ENCODE results near the gene ATP8B4.
"Not testable (repeated sequence)": the region's sequence is repeated elsewhere in the genome, so short reads cannot be mapped to it uniquely, and the experiment has no call there.

Gene ATP8B4, protein sequence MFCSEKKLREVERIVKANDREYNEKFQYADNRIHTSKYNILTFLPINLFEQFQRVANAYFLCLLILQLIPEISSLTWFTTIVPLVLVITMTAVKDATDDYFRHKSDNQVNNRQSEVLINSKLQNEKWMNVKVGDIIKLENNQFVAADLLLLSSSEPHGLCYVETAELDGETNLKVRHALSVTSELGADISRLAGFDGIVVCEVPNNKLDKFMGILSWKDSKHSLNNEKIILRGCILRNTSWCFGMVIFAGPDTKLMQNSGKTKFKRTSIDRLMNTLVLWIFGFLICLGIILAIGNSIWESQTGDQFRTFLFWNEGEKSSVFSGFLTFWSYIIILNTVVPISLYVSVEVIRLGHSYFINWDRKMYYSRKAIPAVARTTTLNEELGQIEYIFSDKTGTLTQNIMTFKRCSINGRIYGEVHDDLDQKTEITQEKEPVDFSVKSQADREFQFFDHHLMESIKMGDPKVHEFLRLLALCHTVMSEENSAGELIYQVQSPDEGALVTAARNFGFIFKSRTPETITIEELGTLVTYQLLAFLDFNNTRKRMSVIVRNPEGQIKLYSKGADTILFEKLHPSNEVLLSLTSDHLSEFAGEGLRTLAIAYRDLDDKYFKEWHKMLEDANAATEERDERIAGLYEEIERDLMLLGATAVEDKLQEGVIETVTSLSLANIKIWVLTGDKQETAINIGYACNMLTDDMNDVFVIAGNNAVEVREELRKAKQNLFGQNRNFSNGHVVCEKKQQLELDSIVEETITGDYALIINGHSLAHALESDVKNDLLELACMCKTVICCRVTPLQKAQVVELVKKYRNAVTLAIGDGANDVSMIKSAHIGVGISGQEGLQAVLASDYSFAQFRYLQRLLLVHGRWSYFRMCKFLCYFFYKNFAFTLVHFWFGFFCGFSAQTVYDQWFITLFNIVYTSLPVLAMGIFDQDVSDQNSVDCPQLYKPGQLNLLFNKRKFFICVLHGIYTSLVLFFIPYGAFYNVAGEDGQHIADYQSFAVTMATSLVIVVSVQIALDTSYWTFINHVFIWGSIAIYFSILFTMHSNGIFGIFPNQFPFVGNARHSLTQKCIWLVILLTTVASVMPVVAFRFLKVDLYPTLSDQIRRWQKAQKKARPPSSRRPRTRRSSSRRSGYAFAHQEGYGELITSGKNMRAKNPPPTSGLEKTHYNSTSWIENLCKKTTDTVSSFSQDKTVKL

DNA sequence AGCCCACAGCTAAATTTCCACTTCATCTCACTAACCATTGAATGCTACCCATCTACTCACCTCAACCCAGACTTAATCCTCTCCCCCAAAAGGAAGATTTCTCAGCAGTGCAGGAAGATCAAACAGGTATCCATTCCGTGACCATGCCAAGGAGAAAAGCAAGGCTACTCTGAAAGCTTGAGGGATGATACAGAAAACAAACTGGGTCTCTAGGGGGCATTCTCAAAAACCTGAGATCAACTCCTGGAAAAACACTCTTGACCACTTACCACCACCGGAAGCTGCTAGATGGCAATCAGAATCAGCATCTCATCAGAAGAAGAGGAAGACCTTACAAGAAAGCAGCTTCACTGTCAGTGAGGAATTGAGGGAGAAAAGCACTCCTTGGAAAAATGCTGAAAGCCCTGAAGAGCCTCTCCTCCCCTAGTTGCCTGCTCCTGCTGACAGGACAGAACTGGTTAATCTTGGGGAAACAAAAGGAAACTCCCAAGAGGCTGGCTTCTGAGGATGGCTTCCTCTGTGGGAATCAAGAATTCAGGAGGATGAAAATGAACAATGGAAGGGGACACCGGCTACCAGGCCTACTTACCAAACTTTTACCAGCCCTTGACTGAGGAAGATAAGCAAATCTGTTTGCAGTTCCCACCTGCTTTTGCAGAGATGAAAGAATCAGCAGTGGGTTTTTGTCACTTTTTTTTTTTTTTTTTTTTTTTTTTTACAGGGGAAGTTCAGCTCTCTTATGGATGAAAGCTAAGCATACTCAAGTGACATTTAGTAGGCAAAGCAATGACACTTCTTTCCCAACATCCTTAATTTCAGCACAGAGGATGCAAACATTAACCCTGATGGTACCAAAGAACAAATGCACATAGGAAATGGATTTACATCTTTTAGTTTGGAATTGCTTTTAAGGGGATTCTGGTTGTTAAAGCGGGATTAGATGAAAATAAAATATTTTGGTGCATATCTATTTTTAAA is at the start of gene ATP8B4:
TSS of gene ATP8B4 (minus strand) at position 171 of the 978 bp plus-strand sequence. CDS start 12,267 bp downstream, outside the sequence.
- no peak within 1 kb of the TSS for H3K9ac ChIP-seq (ENCODE audit: low read length)
- H3K9me3 ChIP-seq (ENCODE audit: control insufficient read depth, low read length), result no peaks in the 10 kb centered on the region
- no peak within 1 kb of the TSS for H3K4me3 ChIP-seq (ENCODE audit: low read length)

DNA sequence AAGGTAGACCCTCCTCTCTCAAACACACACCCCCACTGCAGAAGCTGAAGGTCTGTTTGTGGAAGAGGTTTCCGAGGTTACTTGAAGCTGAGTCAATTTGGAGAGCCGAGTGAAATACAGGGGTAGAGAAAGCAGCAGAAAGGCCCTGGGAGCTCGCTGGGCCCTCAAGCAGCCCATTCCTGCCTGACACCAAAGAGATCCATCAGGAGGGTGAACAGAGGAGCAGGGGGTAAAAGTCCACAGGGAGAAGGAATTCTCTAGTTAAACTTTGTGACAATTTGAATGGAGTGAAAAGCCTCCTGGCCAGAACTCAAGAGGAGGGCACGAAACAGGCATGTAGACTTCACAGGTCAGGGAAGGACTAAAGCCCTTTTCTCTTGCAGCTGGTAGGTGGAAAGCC is 49.3 kb upstream of the ATP8B4 start:
- no peak overlapping the region for H3K4me3 ChIP-seq (ENCODE audit: low read length)
- H3K4me1 ChIP-seq (ENCODE audit: control insufficient read depth, insufficient read depth, low read length), result no peaks in the 10 kb centered on the region

More for the DNA sequence above, at the start of gene ATP8B4:
- Histone ChIP-seq H3K4me1 (ENCODE audit: control insufficient read depth, insufficient read depth, low read length) (no peaks in the 10 kb centered on the region), H3K36me3 (ENCODE audit: control insufficient read depth, insufficient read depth, low read length) (no peaks in the 10 kb centered on the region), H3K27me3 (ENCODE audit: control insufficient read depth, insufficient read depth, low read length) (no peaks in the 10 kb centered on the region)

DNA sequence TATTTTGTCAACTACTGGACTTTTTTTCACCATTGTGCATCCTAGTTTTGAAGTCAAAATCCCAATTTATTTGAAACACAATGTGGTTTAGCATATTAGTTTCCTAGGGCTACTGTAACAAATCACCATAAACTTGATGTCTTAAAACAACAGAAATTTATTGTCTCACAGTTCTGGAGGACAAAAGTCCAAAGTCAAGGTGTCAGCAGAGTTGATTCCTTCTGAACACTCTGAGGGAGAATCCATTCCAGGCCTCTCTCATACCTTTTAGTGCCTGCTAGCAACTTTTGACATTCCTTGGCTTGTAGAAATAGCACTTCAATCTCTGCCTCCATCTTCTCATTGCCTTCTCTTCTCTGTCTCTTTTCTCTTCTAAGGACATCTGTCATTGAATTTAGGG is 48.1 kb upstream of the ATP8B4 start:
- H3K36me3 ChIP-seq (ENCODE audit: control insufficient read depth, insufficient read depth, low read length), result no peaks in the 10 kb centered on the region
- no peak overlapping the region for H3K9ac ChIP-seq (ENCODE audit: low read length)
- H3K4me3 ChIP-seq (ENCODE audit: low read length), result no peak overlapping the region
- no peaks in the 10 kb centered on the region for H3K27me3 ChIP-seq (ENCODE audit: control insufficient read depth, insufficient read depth, low read length)
- H3K4me1 ChIP-seq (ENCODE audit: control insufficient read depth, insufficient read depth, low read length), result no peaks in the 10 kb centered on the region
- no peaks in the 10 kb centered on the region for H3K9me3 ChIP-seq (ENCODE audit: control insufficient read depth, low read length)

More for the DNA sequence above, 49.3 kb upstream of the ATP8B4 start:
- Histone ChIP-seq H3K9me3 (ENCODE audit: control insufficient read depth, low read length) (no peaks in the 10 kb centered on the region), H3K27me3 (ENCODE audit: control insufficient read depth, insufficient read depth, low read length) (no peaks in the 10 kb centered on the region), H3K36me3 (ENCODE audit: control insufficient read depth, insufficient read depth, low read length) (no peaks in the 10 kb centered on the region), H3K9ac (ENCODE audit: low read length) (no peak overlapping the region)

DNA sequence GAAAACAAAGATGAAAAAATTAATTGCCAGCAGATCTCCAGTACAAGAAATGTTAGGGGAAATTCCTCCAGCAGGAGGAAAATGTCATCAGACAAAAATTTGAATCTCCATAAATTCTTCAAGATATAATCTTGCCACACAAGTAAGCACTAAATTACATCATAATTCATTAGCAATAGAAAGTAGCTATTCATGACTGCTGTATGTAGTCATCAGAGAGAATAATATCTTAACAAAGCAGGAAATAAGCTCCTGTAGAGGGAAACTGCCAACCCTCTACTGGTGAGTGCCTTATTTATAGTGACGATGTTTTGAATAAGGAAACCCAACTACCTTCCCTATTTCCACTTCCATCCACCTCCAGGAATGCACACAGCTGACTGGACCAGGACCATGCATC is 47.2 kb upstream of the ATP8B4 start:
- Histone ChIP-seq H3K4me1 (ENCODE audit: control insufficient read depth, insufficient read depth, low read length) (no peaks in the 10 kb centered on the region), H3K9ac (ENCODE audit: low read length) (no peak overlapping the region), H3K9me3 (ENCODE audit: control insufficient read depth, low read length) (no peaks in the 10 kb centered on the region), H3K4me3 (ENCODE audit: low read length) (no peak overlapping the region), H3K36me3 (ENCODE audit: control insufficient read depth, insufficient read depth, low read length) (no peaks in the 10 kb centered on the region), H3K27me3 (ENCODE audit: control insufficient read depth, insufficient read depth, low read length) (no peaks in the 10 kb centered on the region)

DNA sequence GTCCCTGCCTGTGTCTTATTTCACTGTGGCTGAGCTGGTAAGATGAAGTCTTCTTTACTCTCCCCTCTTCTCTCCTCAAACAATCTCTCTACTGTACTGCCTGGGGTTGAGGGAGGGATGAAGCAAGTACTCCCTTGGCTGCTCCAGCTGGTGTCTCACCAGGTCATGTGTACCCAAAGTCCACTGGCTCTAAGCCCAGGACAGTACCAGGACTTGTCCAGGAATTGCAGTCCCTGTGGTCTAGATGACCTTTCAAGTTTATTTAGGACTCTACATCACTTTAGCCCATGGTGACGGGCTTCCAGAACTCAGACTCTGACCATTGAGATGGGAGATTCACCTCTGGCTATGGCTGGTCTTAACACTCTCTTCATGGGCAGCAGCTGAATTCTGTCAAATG is 45.4 kb upstream of the ATP8B4 start:
- no peaks in the 10 kb centered on the region for H3K27me3 ChIP-seq (ENCODE audit: control insufficient read depth, insufficient read depth, low read length)
- no peak overlapping the region for H3K4me3 ChIP-seq (ENCODE audit: low read length)
- no peaks in the 10 kb centered on the region for H3K4me1 ChIP-seq (ENCODE audit: control insufficient read depth, insufficient read depth, low read length)
- no peak overlapping the region for H3K9ac ChIP-seq (ENCODE audit: low read length)
- no peaks in the 10 kb centered on the region for H3K9me3 ChIP-seq (ENCODE audit: control insufficient read depth, low read length)
- H3K36me3 ChIP-seq (ENCODE audit: control insufficient read depth, insufficient read depth, low read length), result no peaks in the 10 kb centered on the region

DNA sequence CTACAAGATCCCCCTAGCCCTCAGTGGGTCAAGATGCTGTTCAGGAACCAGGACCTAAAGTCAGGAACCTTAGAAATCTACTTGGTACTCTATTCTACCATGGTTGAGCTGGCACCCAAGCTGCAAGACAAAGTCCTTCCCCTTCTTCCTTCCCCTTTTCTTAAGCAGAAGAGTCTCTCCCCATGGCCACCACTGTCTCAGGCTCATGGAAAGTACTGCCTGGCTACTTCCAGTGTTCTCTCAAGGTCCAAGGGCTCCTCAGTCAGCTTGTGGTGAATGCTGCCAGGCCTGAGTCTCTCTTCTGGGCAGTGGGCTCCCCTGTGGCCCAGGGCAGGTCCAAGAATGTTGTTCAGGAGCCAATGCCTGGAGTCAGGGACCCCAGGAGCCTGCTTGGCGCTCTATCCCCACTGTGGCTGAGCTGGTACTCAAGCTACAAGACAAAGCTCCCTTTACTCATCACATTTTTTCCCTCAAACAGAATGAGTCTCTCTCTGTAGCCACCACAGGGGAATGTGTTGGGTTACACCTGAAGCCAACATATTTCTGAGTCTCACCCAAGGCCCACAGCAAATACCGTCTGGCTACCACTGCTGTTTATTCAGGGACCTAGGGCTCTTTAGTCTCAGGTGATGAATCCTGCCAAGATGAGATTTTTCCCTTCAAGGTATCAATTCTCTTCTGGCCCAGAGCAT is 44.8 kb upstream of the ATP8B4 start:
- H3K4me1 ChIP-seq (ENCODE audit: control insufficient read depth, insufficient read depth, low read length), result no peaks in the 10 kb centered on the region
- no peak overlapping the region for H3K4me3 ChIP-seq (ENCODE audit: low read length)
- H3K9ac ChIP-seq (ENCODE audit: low read length), result no peak overlapping the region
- H3K9me3 ChIP-seq (ENCODE audit: control insufficient read depth, low read length), result no peaks in the 10 kb centered on the region
- H3K36me3 ChIP-seq (ENCODE audit: control insufficient read depth, insufficient read depth, low read length), result no peaks in the 10 kb centered on the region
- H3K27me3 ChIP-seq (ENCODE audit: control insufficient read depth, insufficient read depth, low read length), result no peaks in the 10 kb centered on the region

DNA sequence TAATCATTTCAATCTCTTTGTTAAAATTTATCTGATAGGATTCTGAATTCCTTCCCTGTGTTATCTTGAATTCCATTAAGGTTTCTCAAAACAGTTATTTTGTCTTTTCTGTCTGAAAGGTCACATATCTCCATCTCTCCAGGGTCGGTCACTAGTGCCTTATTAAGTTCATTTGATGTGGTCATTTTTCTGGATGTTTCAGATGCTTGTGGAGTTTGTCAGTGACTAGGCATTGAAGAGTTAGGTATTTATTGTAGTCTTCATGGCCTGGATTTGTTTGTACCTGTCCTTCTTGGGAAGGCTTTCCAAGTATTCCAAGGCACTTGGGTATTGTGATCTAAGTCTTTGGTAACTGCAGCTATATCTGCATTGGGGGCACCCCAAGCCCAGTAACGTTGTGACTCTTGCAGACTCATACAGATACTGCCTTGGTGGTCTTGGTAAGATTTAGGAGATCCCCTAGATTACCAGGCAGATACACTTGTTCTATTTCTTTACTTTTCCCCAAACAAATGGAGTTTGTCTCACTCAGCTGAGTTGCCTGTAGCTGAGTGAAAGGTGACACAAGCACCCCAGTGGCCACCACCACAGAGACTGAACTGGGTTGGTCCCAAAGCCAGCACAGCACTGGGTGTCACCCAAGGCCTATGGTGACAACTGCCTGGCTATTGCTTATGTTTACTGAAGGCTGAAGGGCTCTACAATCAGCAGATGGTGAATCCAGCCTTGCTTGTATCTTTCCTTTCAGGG is 44.1 kb upstream of the ATP8B4 start:
- Histone ChIP-seq H3K36me3 (ENCODE audit: control insufficient read depth, insufficient read depth, low read length) (no peaks in the 10 kb centered on the region), H3K27me3 (ENCODE audit: control insufficient read depth, insufficient read depth, low read length) (no peaks in the 10 kb centered on the region), H3K9ac (ENCODE audit: low read length) (no peak overlapping the region), H3K4me1 (ENCODE audit: control insufficient read depth, insufficient read depth, low read length) (no peaks in the 10 kb centered on the region), H3K4me3 (ENCODE audit: low read length) (no peak overlapping the region), H3K9me3 (ENCODE audit: control insufficient read depth, low read length) (no peaks in the 10 kb centered on the region)

DNA sequence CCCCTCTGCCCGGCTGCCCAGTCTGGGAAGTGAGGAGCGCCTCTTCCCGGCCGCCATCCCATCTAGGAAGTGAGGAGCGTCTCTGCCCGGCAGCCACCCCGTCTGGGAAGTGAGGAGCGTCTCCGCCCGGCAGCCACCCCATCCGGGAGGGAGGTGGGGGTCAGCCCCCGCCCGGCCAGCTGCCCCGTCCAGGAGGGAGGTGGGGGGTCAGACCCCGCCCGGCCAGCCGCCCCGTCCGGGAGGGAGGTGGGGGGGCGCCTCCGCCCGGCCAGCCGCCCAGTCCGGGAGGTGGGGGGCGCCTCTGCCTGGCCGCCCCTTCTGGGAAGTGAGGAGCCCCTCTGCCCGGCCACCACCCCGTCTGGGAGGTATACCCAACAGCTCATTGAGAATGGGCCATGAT is 39.2 kb upstream of the ATP8B4 start:
- H3K9ac ChIP-seq (ENCODE audit: low read length); H3K4me1 ChIP-seq (ENCODE audit: control insufficient read depth, insufficient read depth, low read length); H3K4me3 ChIP-seq (ENCODE audit: low read length); H3K36me3 ChIP-seq (ENCODE audit: control insufficient read depth, insufficient read depth, low read length); H3K9me3 ChIP-seq (ENCODE audit: control insufficient read depth, low read length); H3K27me3 ChIP-seq (ENCODE audit: control insufficient read depth, insufficient read depth, low read length): not testable (repeated sequence)

DNA sequence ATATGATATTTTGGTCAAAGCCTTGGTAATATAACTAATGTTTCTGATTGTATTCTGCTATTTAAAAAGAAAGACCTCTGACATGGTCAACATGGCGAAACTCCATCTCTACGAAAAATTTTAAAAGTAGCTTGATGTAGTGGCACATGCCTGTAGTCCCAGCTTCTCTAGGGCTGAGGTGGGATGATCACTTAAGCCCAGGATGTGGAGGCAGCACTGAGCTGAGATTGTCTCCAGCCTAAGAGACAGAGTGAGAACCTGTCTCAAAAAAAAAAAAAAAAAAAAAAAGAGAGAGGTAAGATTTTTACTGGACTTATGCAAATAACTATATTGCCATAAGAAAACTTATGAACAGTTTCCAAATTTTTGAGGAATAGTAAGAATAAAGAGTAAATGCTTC is 32.4 kb upstream of the ATP8B4 start:
- Histone ChIP-seq H3K4me3 (ENCODE audit: low read length) (no peak overlapping the region), H3K27me3 (ENCODE audit: control insufficient read depth, insufficient read depth, low read length) (no peaks in the 10 kb centered on the region), H3K9ac (ENCODE audit: low read length) (no peak overlapping the region), H3K36me3 (ENCODE audit: control insufficient read depth, insufficient read depth, low read length) (no peaks in the 10 kb centered on the region), H3K9me3 (ENCODE audit: control insufficient read depth, low read length) (no peaks in the 10 kb centered on the region), H3K4me1 (ENCODE audit: control insufficient read depth, insufficient read depth, low read length) (no peaks in the 10 kb centered on the region)

DNA sequence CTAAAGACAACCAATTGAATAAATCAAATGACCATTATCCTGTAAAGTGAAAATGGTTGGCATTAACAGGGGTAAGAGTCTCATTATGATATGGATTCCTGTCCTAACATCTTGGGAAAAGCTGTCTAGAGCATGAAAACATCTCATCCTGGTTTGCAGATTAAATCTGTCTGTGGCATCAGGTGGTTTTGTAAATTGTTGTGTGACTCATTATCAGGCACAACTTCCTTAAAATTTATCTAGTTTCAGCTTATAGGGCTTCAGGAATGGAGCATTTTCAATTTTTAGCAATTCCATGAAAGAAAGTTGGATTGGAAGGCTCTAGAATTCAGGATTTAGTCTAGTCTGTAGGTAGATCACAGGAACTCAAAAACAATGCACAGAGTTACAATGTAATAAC is 31.8 kb upstream of the ATP8B4 start:
- Histone ChIP-seq H3K9me3 (ENCODE audit: control insufficient read depth, low read length) (no peaks in the 10 kb centered on the region), H3K36me3 (ENCODE audit: control insufficient read depth, insufficient read depth, low read length) (no peaks in the 10 kb centered on the region), H3K4me3 (ENCODE audit: low read length) (no peak overlapping the region), H3K27me3 (ENCODE audit: control insufficient read depth, insufficient read depth, low read length) (no peaks in the 10 kb centered on the region), H3K4me1 (ENCODE audit: control insufficient read depth, insufficient read depth, low read length) (no peaks in the 10 kb centered on the region), H3K9ac (ENCODE audit: low read length) (no peak overlapping the region)

All from mucosa of stomach (tissue), 1 donor.